Mesenchymal stem cell (in vitro differentiated cells and primary cell): ENCODE data around the gene BYSL.
A peak's percentile ranks its signal among the peaks of the same experiment; 100 is the strongest.

Experiments used
- DNase-seq: peaks from one replicate; pipeline ENCODE4 v3.0.0-alpha.2; 2013
- H2AFZ ChIP-seq: one replicate; pipeline ENCODE4 v1.6.1; 2013; ENCODE audit warnings: low read depth, mild to moderate bottlenecking, control low read depth, inconsistent platforms, low read length, moderate library complexity
- H2AK5ac ChIP-seq: 2 replicates; pipeline ENCODE4 v1.6.1; 2013; ENCODE audit warnings: low read length, moderate library complexity, mild to moderate bottlenecking, inconsistent platforms; ENCODE audit not compliant: severe bottlenecking
- H2BK120ac ChIP-seq: one replicate; pipeline ENCODE4 v1.6.1; 2013; ENCODE audit warnings: low read depth, mild to moderate bottlenecking, inconsistent platforms, low read length, moderate library complexity
- H2BK12ac ChIP-seq, 2 experiments: one replicate each; pipeline ENCODE4 v1.6.1; 2013; ENCODE audit warnings: inconsistent platforms in 2 of 2, low read length in 2 of 2, mild to moderate bottlenecking in 2 of 2, moderate library complexity in 2 of 2, control low read depth in 1 of 2
- H2BK15ac ChIP-seq: one replicate; pipeline ENCODE4 v1.6.1; 2013; ENCODE audit warnings: mild to moderate bottlenecking, low read depth, inconsistent platforms; ENCODE audit not compliant: poor library complexity, severe bottlenecking
- H2BK5ac ChIP-seq: 2 replicates; pipeline ENCODE4 v1.6.1; 2013; ENCODE audit warnings: low read depth, mild to moderate bottlenecking, low read length, control low read depth, inconsistent platforms; ENCODE audit not compliant: poor library complexity, severe bottlenecking
- H3K14ac ChIP-seq, 2 experiments: one replicate each; pipeline ENCODE4 v1.6.1; 2013; ENCODE audit warnings: inconsistent platforms in 2 of 2, low read length in 2 of 2, control low read depth in 1 of 2, mild to moderate bottlenecking in 1 of 2, moderate library complexity in 1 of 2
- H3K18ac ChIP-seq, 2 experiments: one replicate each; pipeline ENCODE4 v1.6.1; 2013; ENCODE audit warnings: inconsistent platforms in 2 of 2, low read length in 2 of 2, control low read depth in 1 of 2, low read depth in 1 of 2, mild to moderate bottlenecking in 1 of 2
- H3K23ac ChIP-seq, 2 experiments: one replicate each; pipeline ENCODE4 v1.6.1; 2013; ENCODE audit warnings: inconsistent platforms in 2 of 2, low read length in 2 of 2, mild to moderate bottlenecking in 2 of 2, moderate library complexity in 2 of 2, control low read depth in 1 of 2
- H3K27ac ChIP-seq: 2 replicates; pipeline ENCODE4 v1.5.1; 2013; ENCODE audit warnings: mild to moderate bottlenecking, moderate library complexity, low read length, control low read depth, inconsistent platforms; ENCODE audit not compliant: poor library complexity, severe bottlenecking
- H3K27me3 ChIP-seq, 2 experiments: 2 replicates each; pipeline versions ENCODE4 v1.6.1 to v1.7.0; 2013; ENCODE audit warnings: low read length in 2 of 2, mild to moderate bottlenecking in 2 of 2, moderate library complexity in 2 of 2, control low read depth in 1 of 2, inconsistent platforms in 1 of 2; ENCODE audit not compliant: control insufficient read depth in 1 of 2, insufficient read depth in 1 of 2
- H3K36me3 ChIP-seq, 2 experiments: 2 replicates each; pipeline versions ENCODE4 v1.6.1 to v1.7.0; 2013; ENCODE audit warnings: low read length in 2 of 2, control low read depth in 1 of 2, inconsistent platforms in 1 of 2, low read depth in 1 of 2, mild to moderate bottlenecking in 1 of 2; ENCODE audit not compliant: insufficient read depth in 2 of 2, control insufficient read depth in 1 of 2
- H3K4ac ChIP-seq, 2 experiments: one replicate each; pipeline ENCODE4 v1.6.1; 2013; ENCODE audit warnings: inconsistent platforms in 2 of 2, low read length in 2 of 2, mild to moderate bottlenecking in 2 of 2, moderate library complexity in 2 of 2, control low read depth in 1 of 2, low read depth in 1 of 2
- H3K4me1 ChIP-seq: 2 replicates; pipeline ENCODE4 v1.6.1; 2013; ENCODE audit warnings: low read depth, low read length, control low read depth; ENCODE audit not compliant: control insufficient read depth, insufficient read depth
- H3K4me2 ChIP-seq: 2 replicates; pipeline ENCODE4 v1.6.1; 2013; ENCODE audit warnings: low read length, mild to moderate bottlenecking, inconsistent platforms; ENCODE audit not compliant: poor library complexity, severe bottlenecking
- H3K4me3 ChIP-seq, 2 experiments: 2 replicates each; pipeline versions ENCODE4 v1.5.1 to v1.7.0; 2013; ENCODE audit warnings: low read length in 2 of 2, mild to moderate bottlenecking in 2 of 2, control low read depth in 1 of 2, low read depth in 1 of 2; ENCODE audit not compliant: insufficient read depth in 1 of 2
- H3K79me1 ChIP-seq: replicated peaks from 2 replicates; pipeline ENCODE4 v1.6.1; 2013; ENCODE audit warnings: mild to moderate bottlenecking, control low read depth, low read length, inconsistent platforms; ENCODE audit not compliant: poor library complexity, severe bottlenecking
- H3K9ac ChIP-seq: 2 replicates; pipeline ENCODE4 v1.7.0; 2013; ENCODE audit warnings: mild to moderate bottlenecking, low read length, moderate library complexity
- H3K9me3 ChIP-seq: 2 replicates; pipeline ENCODE4 v1.7.0; 2013; ENCODE audit warnings: mild to moderate bottlenecking, low read length; ENCODE audit not compliant: control insufficient read depth
- H4K8ac ChIP-seq: one replicate; pipeline ENCODE4 v1.6.1; 2013; ENCODE audit warnings: inconsistent platforms, mild to moderate bottlenecking, low read length, moderate library complexity
- H4K91ac ChIP-seq: one replicate; pipeline ENCODE4 v1.6.1; 2013; ENCODE audit warnings: mild to moderate bottlenecking, low read length, inconsistent platforms
- WGBS: methylation state at CpG from one replicate; pipeline ENCODE4 v1.1.7; 2013; ENCODE audit warnings: mixed read lengths; 5-methylcytosine and 5-hydroxymethylcytosine counted together

The BYSL gene

GRCh38 chr6:41960028-41960427, 38.7 kb downstream of the BYSL start:
- Histone ChIP-seq H3K9me3 (no peaks in the 10 kb centered on the region), H3K23ac (no peak overlapping the region), H3K36me3 (no peaks in the 10 kb centered on the region), H2AFZ (no peak overlapping the region), H3K79me1 (no peaks in the 10 kb centered on the region), H3K4me2 (no peak overlapping the region), H3K4me3 (no peak overlapping the region), H2BK5ac (no peak overlapping the region), H2BK120ac (no peak overlapping the region), H3K14ac (no peak overlapping the region), H2AK5ac (no peak overlapping the region), H3K4ac (no peak overlapping the region), H3K18ac (no peak overlapping the region), H3K9ac (no peak overlapping the region), H3K27ac (no peak overlapping the region), H4K8ac (no peak overlapping the region), H3K4me1 (peaks cover 10% of the 10 kb centered on the region), H2BK12ac (no peak overlapping the region), H3K27me3 (no peaks in the 10 kb centered on the region), H2BK15ac (no peak overlapping the region), H4K91ac (no peak overlapping the region)
- no CpG with 5 or more reads among the region's 4 CpGs for WGBS
- no peak for DNase-seq

GRCh38 chr6:41963371-41963770, 42.1 kb downstream of the BYSL start:
- WGBS, result 86% methylated on average over 1 of the region's 1 CpG
- no peaks in the 10 kb centered on the region for H3K9me3 ChIP-seq
- no peak for DNase-seq
- H3K4me3 ChIP-seq, result no peak overlapping the region
- no peak overlapping the region for H3K18ac ChIP-seq
- H3K23ac ChIP-seq, result no peak overlapping the region
- no peak overlapping the region for H2BK5ac ChIP-seq
- H3K4ac ChIP-seq, result no peak overlapping the region
- no peak overlapping the region for H4K91ac ChIP-seq
- no peak overlapping the region for H3K9ac ChIP-seq
- H3K4me1 ChIP-seq, result peaks cover 20% of the 10 kb centered on the region
- no peak overlapping the region for H2BK15ac ChIP-seq
- H3K27ac ChIP-seq, result no peak overlapping the region
- H2BK120ac ChIP-seq, result peak overlapping the region; percentile 13
- no peak overlapping the region for H2AFZ ChIP-seq
- H3K27me3 ChIP-seq, result no peaks in the 10 kb centered on the region
- H3K4me2 ChIP-seq, result no peak overlapping the region
- no peaks in the 10 kb centered on the region for H3K79me1 ChIP-seq
- no peak overlapping the region for H3K14ac ChIP-seq
- no peaks in the 10 kb centered on the region for H3K36me3 ChIP-seq
- no peak overlapping the region for H2BK12ac ChIP-seq
- H4K8ac ChIP-seq, result no peak overlapping the region
- peak overlapping the region; percentile 47 for H2AK5ac ChIP-seq

- Histone ChIP-seq H4K8ac (no peak overlapping the region), H4K91ac (peak overlapping the region; percentile 36), H3K27ac (no peak overlapping the region), H2BK15ac (no peak overlapping the region), H3K9ac (no peak overlapping the region), H2AFZ (no peak overlapping the region), H3K18ac (peak overlapping the region in 1 of 2 experiments; percentile 25), H3K36me3 (no peaks in the 10 kb centered on the region), H3K4ac (no peak overlapping the region), H3K23ac (no peak overlapping the region), H2BK12ac (no peak overlapping the region), H3K4me1 (peaks cover 20% of the 10 kb centered on the region), H3K4me2 (no peak overlapping the region), H3K9me3 (no peaks in the 10 kb centered on the region), H3K4me3 (no peak overlapping the region), H2AK5ac (no peak overlapping the region), H2BK5ac (no peak overlapping the region), H3K27me3 (no peaks in the 10 kb centered on the region), H3K79me1 (no peaks in the 10 kb centered on the region), H3K14ac (no peak overlapping the region), H2BK120ac (no peak overlapping the region)
- 68% methylated on average over 2 of the region's 2 CpGs for WGBS
- DNase-seq, result no peak
Observed at GRCh38 chr6:41964201-41964887, 43.0 kb downstream of the BYSL start.

- Histone ChIP-seq H3K14ac (no peak overlapping the region), H3K4me2 (no peak overlapping the region), H2AFZ (no peak overlapping the region), H2BK12ac (peak overlapping the region in 1 of 2 experiments; percentile 28), H3K9me3 (no peaks in the 10 kb centered on the region), H2BK15ac (no peak overlapping the region), H3K27ac (peak overlapping the region; percentile 98), H3K23ac (no peak overlapping the region), H2AK5ac (peak overlapping the region; percentile 84), H2BK5ac (peak overlapping the region; percentile 69), H3K18ac (peak overlapping the region; percentile 0 to 1), H2BK120ac (no peak overlapping the region), H4K8ac (peak overlapping the region; percentile 33), H3K4me1 (peaks cover 21% of the 10 kb centered on the region), H3K79me1 (no peaks in the 10 kb centered on the region), H3K4ac (peak overlapping the region in 1 of 2 experiments; percentile 46), H3K9ac (no peak overlapping the region), H4K91ac (peak overlapping the region; percentile 45), H3K36me3 (no peaks in the 10 kb centered on the region), H3K4me3 (no peak overlapping the region), H3K27me3 (no peaks in the 10 kb centered on the region)
- no peak for DNase-seq
- WGBS, result 26% methylated on average over 10 of the region's 11 CpGs
Observed at GRCh38 chr6:41965429-41966213, 44.3 kb downstream of the BYSL start.
